ENCODE results near the gene RBMS2. TPM values are rescaled to one million over a fixed set of nuclear protein-coding genes. Genes with fewer than 3 reads are reported as not detected.
A peak's percentile ranks its signal among the peaks of the same experiment; 100 is the strongest.

The RBMS2 gene, protein sequence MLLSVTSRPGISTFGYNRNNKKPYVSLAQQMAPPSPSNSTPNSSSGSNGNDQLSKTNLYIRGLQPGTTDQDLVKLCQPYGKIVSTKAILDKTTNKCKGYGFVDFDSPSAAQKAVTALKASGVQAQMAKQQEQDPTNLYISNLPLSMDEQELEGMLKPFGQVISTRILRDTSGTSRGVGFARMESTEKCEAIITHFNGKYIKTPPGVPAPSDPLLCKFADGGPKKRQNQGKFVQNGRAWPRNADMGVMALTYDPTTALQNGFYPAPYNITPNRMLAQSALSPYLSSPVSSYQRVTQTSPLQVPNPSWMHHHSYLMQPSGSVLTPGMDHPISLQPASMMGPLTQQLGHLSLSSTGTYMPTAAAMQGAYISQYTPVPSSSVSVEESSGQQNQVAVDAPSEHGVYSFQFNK
- 10 to 100 TPM; 35.9 to 47.8 (median 41.0) TPM for total RNA-seq
- long read RNA-seq, donor 1, full-length matches to known transcripts: 6 of 19 reads
- long read RNA-seq, donor 1, partial matches to known transcripts: 5 of 19 reads
- long read RNA-seq, donor 1, other reads (novel, unspliced or antisense): 8 of 19 reads
- long read RNA-seq, donor 2, full-length matches to known transcripts: 1 of 6 reads
- long read RNA-seq, donor 2, partial matches to known transcripts: 0 of 6 reads
- long read RNA-seq, donor 2, other reads (novel, unspliced or antisense): 5 of 6 reads

DNA sequence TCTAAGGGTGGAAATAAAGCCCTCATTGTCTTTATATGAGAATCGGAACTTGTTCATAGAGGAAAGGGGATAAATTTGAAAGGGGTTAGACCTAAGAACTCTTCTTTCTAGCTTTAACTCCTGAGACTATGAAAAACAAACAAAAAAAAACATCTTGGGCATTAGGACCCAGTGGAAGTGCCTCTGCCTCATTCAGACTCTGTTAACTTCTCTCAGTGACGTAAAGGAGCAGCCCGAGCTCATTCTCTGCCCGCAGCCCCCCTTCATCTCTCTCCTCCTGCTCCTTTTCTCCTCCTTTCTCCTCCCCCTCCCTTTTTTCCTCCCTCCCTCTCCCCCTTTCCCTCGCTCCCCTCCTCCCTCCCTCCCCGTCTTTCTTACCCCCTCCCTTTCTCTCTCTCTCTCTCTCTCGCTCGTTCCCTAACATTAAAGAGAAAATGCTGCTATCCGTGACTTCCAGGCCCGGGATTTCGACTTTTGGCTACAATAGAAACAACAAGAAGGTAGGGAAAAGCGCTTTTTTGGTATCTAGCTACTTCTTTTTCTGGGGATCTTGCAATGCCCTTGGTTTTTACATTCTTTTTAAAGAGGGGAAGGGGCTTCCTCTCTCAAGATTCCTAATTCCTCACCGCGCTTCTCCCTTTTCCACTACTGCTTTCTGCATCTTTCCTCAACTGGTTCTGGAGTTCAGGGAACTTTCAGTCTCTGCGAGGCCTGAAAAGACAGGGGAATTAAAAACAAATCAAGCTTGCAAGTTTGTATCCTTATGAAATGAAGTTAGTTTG is at the start of gene RBMS2:
RBMS2 (plus strand) TSS at position 231 of the 782 bp plus-strand sequence; CDS start at position 435, 204 bp downstream.
- DNase-seq: peak; percentile 67 to 77 (median 77)
- Histone ChIP-seq H3K4me1 (ENCODE audit: low read depth) (peaks cover 10% of the 10 kb centered on the region), H3K4me3 (peak within 1 kb of the TSS; percentile 11), H3K36me3 (ENCODE audit: low read depth) (no peaks in the 10 kb centered on the region), H3K9me3 (no peaks in the 10 kb centered on the region)
- intact Hi-C loops (cut with DNase I, micrococcal nuclease): loop anchor here in 1 of 2 donors (10.0 kb wide), 1 partner anchor 113 kb away; the partner anchor contains the start of gene BAZ2A
- TF ChIP-seq, protein P1, sequence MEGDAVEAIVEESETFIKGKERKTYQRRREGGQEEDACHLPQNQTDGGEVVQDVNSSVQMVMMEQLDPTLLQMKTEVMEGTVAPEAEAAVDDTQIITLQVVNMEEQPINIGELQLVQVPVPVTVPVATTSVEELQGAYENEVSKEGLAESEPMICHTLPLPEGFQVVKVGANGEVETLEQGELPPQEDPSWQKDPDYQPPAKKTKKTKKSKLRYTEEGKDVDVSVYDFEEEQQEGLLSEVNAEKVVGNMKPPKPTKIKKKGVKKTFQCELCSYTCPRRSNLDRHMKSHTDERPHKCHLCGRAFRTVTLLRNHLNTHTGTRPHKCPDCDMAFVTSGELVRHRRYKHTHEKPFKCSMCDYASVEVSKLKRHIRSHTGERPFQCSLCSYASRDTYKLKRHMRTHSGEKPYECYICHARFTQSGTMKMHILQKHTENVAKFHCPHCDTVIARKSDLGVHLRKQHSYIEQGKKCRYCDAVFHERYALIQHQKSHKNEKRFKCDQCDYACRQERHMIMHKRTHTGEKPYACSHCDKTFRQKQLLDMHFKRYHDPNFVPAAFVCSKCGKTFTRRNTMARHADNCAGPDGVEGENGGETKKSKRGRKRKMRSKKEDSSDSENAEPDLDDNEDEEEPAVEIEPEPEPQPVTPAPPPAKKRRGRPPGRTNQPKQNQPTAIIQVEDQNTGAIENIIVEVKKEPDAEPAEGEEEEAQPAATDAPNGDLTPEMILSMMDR (IDR thresholded peaks at IDR 0.05): no peak
- peak; percentile 95 for ATAC-seq

- no peak for ATAC-seq
- intact Hi-C loops (cut with DNase I, micrococcal nuclease): no loop called here
- Histone ChIP-seq H3K4me1 (ENCODE audit: low read depth) (peaks cover 4% of the 10 kb centered on the region), H3K36me3 (ENCODE audit: low read depth) (no peaks in the 10 kb centered on the region), H3K9me3 (no peaks in the 10 kb centered on the region), H3K4me3 (no peak overlapping the region)
- TF ChIP-seq, protein P1 (IDR thresholded peaks at IDR 0.05): no peak
- no peak for DNase-seq
Measured at GRCh38 chr12:56474389-56474788, 47.2 kb upstream of the RBMS2 start.

- Histone ChIP-seq H3K4me1 (ENCODE audit: low read depth) (no peaks in the 10 kb centered on the region), H3K9me3 (no peaks in the 10 kb centered on the region), H3K36me3 (ENCODE audit: low read depth) (no peaks in the 10 kb centered on the region), H3K4me3 (no peak overlapping the region)
- ATAC-seq (no peak), DNase-seq (no peak)
- TF ChIP-seq, protein P1 (IDR thresholded peaks at IDR 0.05): no peak
- intact Hi-C loops (cut with DNase I, micrococcal nuclease): no loop called here
Measured at GRCh38 chr12:56476143-56476542, 45.5 kb upstream of the RBMS2 start.

GRCh38 chr12:56476972-56477432 is 44.6 kb upstream of the RBMS2 start:
- peak; percentile 19 for ATAC-seq
- H3K4me3 ChIP-seq: no peak overlapping the region

More at GRCh38 chr12:56476972-56477432, 44.6 kb upstream of the RBMS2 start:
- Histone ChIP-seq H3K36me3 (ENCODE audit: low read depth) (no peaks in the 10 kb centered on the region), H3K9me3 (no peaks in the 10 kb centered on the region), H3K4me1 (ENCODE audit: low read depth) (no peaks in the 10 kb centered on the region)
- intact Hi-C loops (cut with DNase I, micrococcal nuclease): no loop called here
- no peak for DNase-seq
- TF ChIP-seq, protein P1 (IDR thresholded peaks at IDR 0.05): no peak

All from mucosa of descending colon (tissue), 3 donors.